Activated naive CD8-positive, alpha-beta T cell treated with anti-CD3 and anti-CD28 coated beads, Interleukin-2, amount 50 U/mL, for 24 hours (primary cell): ENCODE measurements around the gene TTN.

Experiments used
- ATAC-seq: fragments of 150-1000 bp; cut with Tn5 transposase; one replicate; pipeline ENCODE4 v1.10.0; 2021
- DNase-seq: peaks from one replicate; pipeline ENCODE4 v3.0.0; 2021
- H3K27ac Mint-ChIP-seq: one replicate; pipeline ENCODE4 v1.8.0; 2021; ENCODE audit warnings: mild to moderate bottlenecking, mixed read lengths
- H3K27me3 Mint-ChIP-seq: one replicate; pipeline ENCODE4 v1.8.0; 2021; ENCODE audit warnings: mixed read lengths
- H3K36me3 Mint-ChIP-seq: one replicate; pipeline ENCODE4 v1.8.0; 2021; ENCODE audit warnings: low read depth, mixed read lengths
- H3K4me1 Mint-ChIP-seq: one replicate; pipeline ENCODE4 v1.8.0; 2021; ENCODE audit warnings: mixed read lengths
- H3K4me3 Mint-ChIP-seq: one replicate; pipeline ENCODE4 v1.8.0; 2021; ENCODE audit warnings: mild to moderate bottlenecking, moderate library complexity, mixed read lengths
- H3K9me3 Mint-ChIP-seq: one replicate; pipeline ENCODE4 v1.8.0; 2021; ENCODE audit warnings: mixed read lengths

The TTN gene

GRCh38 chr2:178479275-178479616 is 328.0 kb downstream of the TTN start:
- peaks cover 2% of the 10 kb centered on the region for H3K36me3 Mint-ChIP-seq

GRCh38 chr2:178478439-178479274 is 328.6 kb downstream of the TTN start, which contains the start of gene FKBP7:
Gene FKBP7 (minus strand): TSS chr2:178478600. CDS start chr2:178478499, 101 bp downstream.
- DNase-seq (peak; percentile 83), ATAC-seq (peak; percentile 70)
- peak within 1 kb of the TSS; percentile 91 for H3K4me3 Mint-ChIP-seq
- peak within 1 kb of the TSS; percentile 89 for H3K27ac Mint-ChIP-seq
- H3K36me3 Mint-ChIP-seq, result peaks cover 2% of the 10 kb centered on the region
- H3K4me1 Mint-ChIP-seq, result peaks cover 49% of the 10 kb centered on the region
- no peaks in the 10 kb centered on the region for H3K27me3 Mint-ChIP-seq
- no peaks in the 10 kb centered on the region for H3K9me3 Mint-ChIP-seq

More at GRCh38 chr2:178479275-178479616, 328.0 kb downstream of the TTN start:
- DNase-seq, result no peak
- no peak for ATAC-seq
- peaks cover 49% of the 10 kb centered on the region for H3K4me1 Mint-ChIP-seq
- peak overlapping the region; percentile 91 for H3K4me3 Mint-ChIP-seq
- no peaks in the 10 kb centered on the region for H3K27me3 Mint-ChIP-seq
- no peaks in the 10 kb centered on the region for H3K9me3 Mint-ChIP-seq
- H3K27ac Mint-ChIP-seq, result peak overlapping the region; percentile 89

- no peak for ATAC-seq
- Mint-ChIP-seq H3K4me3 (peak overlapping the region; percentile 91), H3K27ac (peak overlapping the region; percentile 89), H3K36me3 (peaks cover 2% of the 10 kb centered on the region), H3K4me1 (peaks cover 49% of the 10 kb centered on the region), H3K9me3 (no peaks in the 10 kb centered on the region), H3K27me3 (no peaks in the 10 kb centered on the region)
- DNase-seq, result no peak
Observed at GRCh38 chr2:178478130-178478438, 329.1 kb downstream of the TTN start.

GRCh38 chr2:178477443-178478129 is 329.6 kb downstream of the TTN start:
- ATAC-seq, result no peak
- Mint-ChIP-seq H3K27ac (no peak overlapping the region), H3K36me3 (peaks cover 2% of the 10 kb centered on the region), H3K9me3 (no peaks in the 10 kb centered on the region), H3K27me3 (no peaks in the 10 kb centered on the region), H3K4me1 (peaks cover 44% of the 10 kb centered on the region), H3K4me3 (peak overlapping the region; percentile 91)
- DNase-seq, result no peak

GRCh38 chr2:178476477-178476876 is 330.7 kb downstream of the TTN start:
- Mint-ChIP-seq H3K27me3 (no peaks in the 10 kb centered on the region), H3K27ac (no peak overlapping the region), H3K4me1 (peaks cover 33% of the 10 kb centered on the region), H3K9me3 (no peaks in the 10 kb centered on the region), H3K36me3 (peaks cover 2% of the 10 kb centered on the region), H3K4me3 (no peak overlapping the region)
- DNase-seq (no peak), ATAC-seq (no peak)
